Vagina (tissue), 2 donors: Measurements from ENCODE around the gene C1orf94. TPM values are rescaled to one million over a fixed set of nuclear protein-coding genes. Genes with fewer than 3 reads are reported as not detected.

Experiments used
- DNase-seq, 2 donors: peaks; one replicate each; pipeline ENCODE4 v3.0.0-alpha.2; 2017; ENCODE audit errors: extremely low spot score in 2 of 2
- H3K27ac ChIP-seq: fragments of 200-600 bp; sonication (generic); one replicate; pipeline ENCODE4 v1.5.1; 2019
- H3K27me3 ChIP-seq: fragments of 200-600 bp; sonication (generic); one replicate; pipeline ENCODE4 v1.5.1; 2019
- H3K36me3 ChIP-seq, 2 donors: fragments of 200-600 bp; sonication (generic); one replicate each; pipeline ENCODE4 v1.5.1; 2017 to 2019
- H3K4me1 ChIP-seq: fragments of 200-600 bp; sonication (generic); one replicate; pipeline ENCODE4 v1.5.1; 2019
- H3K4me3 ChIP-seq, 2 donors: fragments of 200-600 bp; sonication (generic); 1 replicate in 1 of 2; 2 replicates in 1 of 2; pipeline ENCODE4 v1.5.1; 2016 to 2019
- H3K9me3 ChIP-seq: fragments of 200-600 bp; sonication (generic); one replicate; pipeline ENCODE4 v1.5.1; 2019
- CTCF ChIP-seq, 3 experiments: fragments of 450-650 bp in 2 of 3; fragments of 200-600 bp in 1 of 3; sonication (generic) in 1 of 3; IDR thresholded peaks; one replicate each; pipeline ENCODE4 v1.5.1; 2017 to 2019; ENCODE audit warnings: antibody characterized with exemption in 3 of 3, mild to moderate bottlenecking in 2 of 3, moderate library complexity in 2 of 3
- POLR2A ChIP-seq, 2 donors: fragments of 450-650 bp; IDR thresholded peaks; one replicate each; pipeline ENCODE4 v1.6.1; 2017; ENCODE audit warnings: antibody characterized with exemption in 2 of 2, mild to moderate bottlenecking in 2 of 2, moderate library complexity in 2 of 2
- POLR2AphosphoS5 ChIP-seq, 2 donors: sonication (generic); formaldehyde crosslinking; IDR thresholded peaks; one replicate each; pipeline ENCODE4 v1.9.0; 2017; ENCODE audit warnings: antibody characterized with exemption in 2 of 2, mild to moderate bottlenecking in 2 of 2, low read depth in 1 of 2; ENCODE audit not compliant: insufficient read depth in 1 of 2
- intact Hi-C: fragments of 100-400 bp; cut with DNase I; formaldehyde crosslinking; loops from one replicate; pipeline ENCODE4 v1.15.1; 2023
- total RNA-seq: library from RNA; depleted of rRNA; stranded (reverse); fragments of >200 nt; gene quantifications from one replicate; pipeline ENCODE4 v1.2.3, GENCODE V29; 2016

The C1orf94 gene
- total RNA-seq, 1 donor from 2014 or later = not detected

GRCh38 chr1:34130306-34130705 is 46.4 kb upstream of the C1orf94 start:
- Histone ChIP-seq H3K4me1 (no peaks in the 10 kb centered on the region), H3K4me3 (no peak overlapping the region), H3K27ac (no peak overlapping the region), H3K9me3 (no peaks in the 10 kb centered on the region), H3K27me3 (no peaks in the 10 kb centered on the region), H3K36me3 (no peaks in the 10 kb centered on the region)
- TF ChIP-seq POLR2AphosphoS5 (IDR thresholded peaks at IDR 0.05; ENCODE audit: insufficient read depth in 1 of 2, low read depth in 1 of 2) (no peak), CTCF (IDR thresholded peaks at IDR 0.05) (no peak), POLR2A (IDR thresholded peaks at IDR 0.05) (no peak)
- peak; percentile 43 to 56 for DNase-seq
- intact Hi-C loops = no loop called here

GRCh38 chr1:34131396-34132160 is 45.1 kb upstream of the C1orf94 start:
- Histone ChIP-seq H3K36me3 (no peaks in the 10 kb centered on the region), H3K9me3 (no peaks in the 10 kb centered on the region), H3K4me3 (no peak overlapping the region), H3K27me3 (no peaks in the 10 kb centered on the region), H3K4me1 (no peaks in the 10 kb centered on the region), H3K27ac (no peak overlapping the region)
- TF ChIP-seq CTCF (IDR thresholded peaks at IDR 0.05) (no peak), POLR2AphosphoS5 (IDR thresholded peaks at IDR 0.05; ENCODE audit: insufficient read depth in 1 of 2, low read depth in 1 of 2) (no peak), POLR2A (IDR thresholded peaks at IDR 0.05) (no peak)
- peak; percentile 74 to 80 for DNase-seq
- intact Hi-C loops = no loop called here

GRCh38 chr1:34132161-34132420 is 44.6 kb upstream of the C1orf94 start:
- DNase-seq = no peak
- no peak overlapping the region for H3K4me3 ChIP-seq
- no peaks in the 10 kb centered on the region for H3K27me3 ChIP-seq
- no peak for TF ChIP-seq POLR2A (IDR thresholded peaks at IDR 0.05)
- TF ChIP-seq POLR2AphosphoS5 (IDR thresholded peaks at IDR 0.05; ENCODE audit: insufficient read depth in 1 of 2, low read depth in 1 of 2) = no peak
- TF ChIP-seq CTCF (IDR thresholded peaks at IDR 0.05) = no peak
- no peaks in the 10 kb centered on the region for H3K9me3 ChIP-seq
- H3K36me3 ChIP-seq = no peaks in the 10 kb centered on the region
- intact Hi-C loops = no loop called here
- H3K27ac ChIP-seq = no peak overlapping the region
- no peaks in the 10 kb centered on the region for H3K4me1 ChIP-seq

GRCh38 chr1:34137411-34137810 is 39.3 kb upstream of the C1orf94 start:
- peak; percentile 46 to 58 for DNase-seq
- H3K36me3 ChIP-seq = no peaks in the 10 kb centered on the region
- intact Hi-C loops = no loop called here
- H3K27ac ChIP-seq = no peak overlapping the region
- no peaks in the 10 kb centered on the region for H3K27me3 ChIP-seq
- H3K9me3 ChIP-seq = no peaks in the 10 kb centered on the region
- TF ChIP-seq CTCF (IDR thresholded peaks at IDR 0.05) = no peak
- no peak for TF ChIP-seq POLR2A (IDR thresholded peaks at IDR 0.05)
- no peak for TF ChIP-seq POLR2AphosphoS5 (IDR thresholded peaks at IDR 0.05; ENCODE audit: insufficient read depth in 1 of 2, low read depth in 1 of 2)
- H3K4me1 ChIP-seq = no peaks in the 10 kb centered on the region
- no peak overlapping the region for H3K4me3 ChIP-seq

- Histone ChIP-seq H3K27me3 (no peaks in the 10 kb centered on the region), H3K36me3 (no peaks in the 10 kb centered on the region), H3K4me3 (no peak overlapping the region), H3K27ac (no peak overlapping the region), H3K9me3 (no peaks in the 10 kb centered on the region), H3K4me1 (no peaks in the 10 kb centered on the region)
- peak in 1 of 2 donors; percentile 14 for DNase-seq
- no peak for TF ChIP-seq POLR2A (IDR thresholded peaks at IDR 0.05)
- no peak for TF ChIP-seq POLR2AphosphoS5 (IDR thresholded peaks at IDR 0.05; ENCODE audit: insufficient read depth in 1 of 2, low read depth in 1 of 2)
- TF ChIP-seq CTCF (IDR thresholded peaks at IDR 0.05) = no peak
- intact Hi-C loops = no loop called here
Observed at GRCh38 chr1:34140011-34140676, 36.6 kb upstream of the C1orf94 start.
